ENCODE results near the gene SLX4IP.

Gene SLX4IP

DNA sequence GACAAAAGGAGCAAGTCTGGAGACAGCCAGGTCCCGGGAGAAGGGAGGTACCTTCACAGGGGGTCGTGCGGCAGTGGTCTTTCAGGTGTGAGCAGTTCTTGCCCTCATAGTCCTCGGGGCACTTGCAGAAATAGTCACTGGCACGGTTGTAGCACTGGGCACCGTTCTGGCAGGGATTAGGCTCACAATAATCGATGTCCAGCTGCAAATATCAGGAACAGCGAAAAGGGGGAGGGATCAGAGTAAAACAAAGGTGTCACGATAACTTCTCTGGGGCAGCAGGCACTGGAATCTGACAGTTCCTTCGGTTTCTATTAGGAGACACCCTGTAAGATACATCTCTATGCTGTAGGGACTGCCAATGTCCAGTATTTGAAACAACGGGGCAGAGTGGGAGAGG, 212.8 kb downstream of the SLX4IP start:
- H3K36me3 ChIP-seq (replicated peaks; ENCODE audit: low read depth, low read length): no peaks in the 10 kb centered on the region
- H3K9me3 ChIP-seq (ENCODE audit: insufficient read depth, low read length): no peaks in the 10 kb centered on the region
- no peak overlapping the region for H2AFZ ChIP-seq (ENCODE audit: low read depth, low read length)
- peaks cover 10% of the 10 kb centered on the region for H3K4me1 ChIP-seq (ENCODE audit: low read length)
- 0 out of 2 replicates have a peak, but pooled peaks cover 4% of the 10 kb centered on the region for H4K20me1 ChIP-seq (ENCODE audit: insufficient read depth, low read length)
- no peak overlapping the region for H3K4me3 ChIP-seq (ENCODE audit: low read length)
- no peaks in the 10 kb centered on the region for H3K79me2 ChIP-seq (ENCODE audit: low read length)
- no peak overlapping the region for H3K4me2 ChIP-seq (ENCODE audit: low read length)
- H3K27me3 ChIP-seq (ENCODE audit: low read depth, low read length): peaks cover 21% of the 10 kb centered on the region
- H3K27ac ChIP-seq (ENCODE audit: low read length): no peak overlapping the region
- TF ChIP-seq EZH2phosphoT487 (IDR thresholded peaks at IDR 0.05; ENCODE audit: low read depth): no peak
- TF ChIP-seq, protein P1, sequence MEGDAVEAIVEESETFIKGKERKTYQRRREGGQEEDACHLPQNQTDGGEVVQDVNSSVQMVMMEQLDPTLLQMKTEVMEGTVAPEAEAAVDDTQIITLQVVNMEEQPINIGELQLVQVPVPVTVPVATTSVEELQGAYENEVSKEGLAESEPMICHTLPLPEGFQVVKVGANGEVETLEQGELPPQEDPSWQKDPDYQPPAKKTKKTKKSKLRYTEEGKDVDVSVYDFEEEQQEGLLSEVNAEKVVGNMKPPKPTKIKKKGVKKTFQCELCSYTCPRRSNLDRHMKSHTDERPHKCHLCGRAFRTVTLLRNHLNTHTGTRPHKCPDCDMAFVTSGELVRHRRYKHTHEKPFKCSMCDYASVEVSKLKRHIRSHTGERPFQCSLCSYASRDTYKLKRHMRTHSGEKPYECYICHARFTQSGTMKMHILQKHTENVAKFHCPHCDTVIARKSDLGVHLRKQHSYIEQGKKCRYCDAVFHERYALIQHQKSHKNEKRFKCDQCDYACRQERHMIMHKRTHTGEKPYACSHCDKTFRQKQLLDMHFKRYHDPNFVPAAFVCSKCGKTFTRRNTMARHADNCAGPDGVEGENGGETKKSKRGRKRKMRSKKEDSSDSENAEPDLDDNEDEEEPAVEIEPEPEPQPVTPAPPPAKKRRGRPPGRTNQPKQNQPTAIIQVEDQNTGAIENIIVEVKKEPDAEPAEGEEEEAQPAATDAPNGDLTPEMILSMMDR (IDR thresholded peaks at IDR 0.05; ENCODE audit: low read depth, low read length): no peak
- H3K9ac ChIP-seq (ENCODE audit: low read length): no peak overlapping the region

DNA sequence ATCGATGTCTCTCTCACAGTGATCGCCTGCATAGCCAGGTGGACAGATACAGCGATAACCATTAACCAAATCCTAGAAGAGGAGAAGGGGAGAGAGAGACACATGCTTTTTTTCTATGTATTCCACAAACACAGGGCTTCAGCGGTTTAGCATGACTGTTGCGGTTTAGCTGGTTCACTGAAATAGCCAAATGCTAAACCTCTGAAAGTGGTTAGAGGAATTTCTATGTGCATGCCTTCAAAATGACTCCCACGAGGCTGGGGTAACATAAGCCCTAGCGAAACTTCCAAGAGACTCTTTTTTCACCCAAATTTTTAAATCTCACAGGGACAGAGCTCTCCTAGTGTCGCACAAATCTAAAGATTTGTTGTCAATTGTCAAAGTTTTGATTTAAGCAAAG, 213.5 kb downstream of the SLX4IP start:
- Histone ChIP-seq H3K4me2 (ENCODE audit: low read length) (peak overlapping the region; percentile 34), H3K4me1 (ENCODE audit: low read length) (peaks cover 10% of the 10 kb centered on the region), H3K79me2 (ENCODE audit: low read length) (no peaks in the 10 kb centered on the region), H3K36me3 (replicated peaks; ENCODE audit: low read depth, low read length) (no peaks in the 10 kb centered on the region), H3K27ac (ENCODE audit: low read length) (no peak overlapping the region), H3K27me3 (ENCODE audit: low read depth, low read length) (peaks cover 21% of the 10 kb centered on the region), H2AFZ (ENCODE audit: low read depth, low read length) (no peak overlapping the region), H3K9me3 (ENCODE audit: insufficient read depth, low read length) (no peaks in the 10 kb centered on the region), H3K4me3 (ENCODE audit: low read length) (no peak overlapping the region), H3K9ac (ENCODE audit: low read length) (no peak overlapping the region), H4K20me1 (ENCODE audit: insufficient read depth, low read length) (0 out of 2 replicates have a peak, but pooled peaks cover 4% of the 10 kb centered on the region)
- no peak for TF ChIP-seq EZH2phosphoT487 (IDR thresholded peaks at IDR 0.05; ENCODE audit: low read depth)
- TF ChIP-seq, protein P1 (IDR thresholded peaks at IDR 0.05; ENCODE audit: low read depth, low read length): no peak

DNA sequence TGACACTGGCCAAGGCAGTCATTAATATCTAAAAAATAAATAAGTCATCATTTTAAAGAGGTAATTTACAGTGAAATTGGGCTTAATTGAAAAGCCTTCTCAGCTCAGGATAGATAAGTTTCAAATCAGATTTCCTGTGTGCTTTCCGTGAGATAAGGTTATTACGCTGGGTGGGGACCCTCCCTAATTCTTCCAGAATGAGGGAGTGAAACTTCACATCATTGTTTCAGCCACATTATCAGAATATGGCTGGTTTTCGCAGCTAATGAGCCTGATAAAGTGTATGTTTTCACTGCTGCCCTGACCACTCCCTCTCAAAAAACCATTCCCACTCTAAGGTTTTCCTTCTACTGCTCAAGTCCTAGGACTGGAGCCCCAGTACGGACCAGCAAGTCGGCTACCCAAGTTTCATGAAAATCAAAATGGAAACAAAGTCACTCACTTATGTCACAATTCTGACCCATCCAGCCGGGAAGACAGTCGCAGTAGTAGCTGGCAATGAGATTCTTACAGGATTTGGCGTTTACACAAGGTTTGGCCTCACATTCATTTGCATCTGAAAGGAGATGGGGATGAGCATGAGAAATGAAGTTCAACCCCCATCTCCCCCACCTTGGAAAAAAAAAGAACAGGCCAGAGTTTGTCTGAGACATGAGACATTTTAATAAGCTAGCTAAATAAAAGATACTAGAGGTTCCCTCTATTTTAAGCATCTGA, 214.1 kb downstream of the SLX4IP start:
- peaks cover 11% of the 10 kb centered on the region for H3K4me1 ChIP-seq (ENCODE audit: low read length)
- peak overlapping the region; percentile 34 for H3K4me2 ChIP-seq (ENCODE audit: low read length)
- H3K9ac ChIP-seq (ENCODE audit: low read length): no peak overlapping the region
- no peak overlapping the region for H3K27ac ChIP-seq (ENCODE audit: low read length)
- H4K20me1 ChIP-seq (ENCODE audit: insufficient read depth, low read length): 0 out of 2 replicates have a peak, but pooled peaks cover 4% of the 10 kb centered on the region
- no peak overlapping the region for H3K4me3 ChIP-seq (ENCODE audit: low read length)
- H3K27me3 ChIP-seq (ENCODE audit: low read depth, low read length): peaks cover 21% of the 10 kb centered on the region
- H3K9me3 ChIP-seq (ENCODE audit: insufficient read depth, low read length): no peaks in the 10 kb centered on the region
- H3K79me2 ChIP-seq (ENCODE audit: low read length): no peaks in the 10 kb centered on the region
- TF ChIP-seq, protein P1 (IDR thresholded peaks at IDR 0.05; ENCODE audit: low read depth, low read length): no peak
- no peak for TF ChIP-seq EZH2phosphoT487 (IDR thresholded peaks at IDR 0.05; ENCODE audit: low read depth)
- no peaks in the 10 kb centered on the region for H3K36me3 ChIP-seq (replicated peaks; ENCODE audit: low read depth, low read length)
- no peak overlapping the region for H2AFZ ChIP-seq (ENCODE audit: low read depth, low read length)

DNA sequence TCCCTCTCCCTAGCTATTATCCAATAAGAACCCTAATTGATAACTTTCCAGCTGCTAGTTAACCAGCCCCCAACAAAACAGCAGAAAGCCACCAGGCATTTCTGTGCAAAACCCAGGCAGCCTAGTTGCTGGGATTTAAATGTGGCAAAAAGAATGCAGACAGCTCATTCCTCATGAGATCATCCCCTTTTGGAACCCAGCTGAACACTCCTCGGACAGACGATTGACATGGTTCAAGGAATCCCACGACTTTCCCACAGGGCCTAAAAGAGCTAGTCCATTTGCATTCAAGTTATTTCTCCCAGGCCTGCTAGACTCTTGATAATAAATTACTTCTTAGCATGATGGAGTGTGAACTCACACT, 214.7 kb downstream of the SLX4IP start:
- H3K4me1 ChIP-seq (ENCODE audit: low read length): peaks cover 16% of the 10 kb centered on the region
- H3K27ac ChIP-seq (ENCODE audit: low read length): no peak overlapping the region
- H3K36me3 ChIP-seq (replicated peaks; ENCODE audit: low read depth, low read length): no peaks in the 10 kb centered on the region

More for the DNA sequence above, 214.7 kb downstream of the SLX4IP start:
- TF ChIP-seq, protein P1 (IDR thresholded peaks at IDR 0.05; ENCODE audit: low read depth, low read length): no peak
- TF ChIP-seq EZH2phosphoT487 (IDR thresholded peaks at IDR 0.05; ENCODE audit: low read depth): no peak
- Histone ChIP-seq H3K27me3 (ENCODE audit: low read depth, low read length) (peaks cover 22% of the 10 kb centered on the region), H3K79me2 (ENCODE audit: low read length) (no peaks in the 10 kb centered on the region), H3K9ac (ENCODE audit: low read length) (no peak overlapping the region), H2AFZ (ENCODE audit: low read depth, low read length) (no peak overlapping the region), H4K20me1 (ENCODE audit: insufficient read depth, low read length) (0 out of 2 replicates have a peak, but pooled peaks cover 4% of the 10 kb centered on the region), H3K4me2 (ENCODE audit: low read length) (no peak overlapping the region), H3K4me3 (ENCODE audit: low read length) (no peak overlapping the region), H3K9me3 (ENCODE audit: insufficient read depth, low read length) (no peaks in the 10 kb centered on the region)
